Measurements from ENCODE around the gene ITPRID2.
"Not testable (repeated sequence)": the region's sequence is repeated elsewhere in the genome, so short reads cannot be mapped to it uniquely, and the experiment has no call there.

The ITPRID2 gene

DNA sequence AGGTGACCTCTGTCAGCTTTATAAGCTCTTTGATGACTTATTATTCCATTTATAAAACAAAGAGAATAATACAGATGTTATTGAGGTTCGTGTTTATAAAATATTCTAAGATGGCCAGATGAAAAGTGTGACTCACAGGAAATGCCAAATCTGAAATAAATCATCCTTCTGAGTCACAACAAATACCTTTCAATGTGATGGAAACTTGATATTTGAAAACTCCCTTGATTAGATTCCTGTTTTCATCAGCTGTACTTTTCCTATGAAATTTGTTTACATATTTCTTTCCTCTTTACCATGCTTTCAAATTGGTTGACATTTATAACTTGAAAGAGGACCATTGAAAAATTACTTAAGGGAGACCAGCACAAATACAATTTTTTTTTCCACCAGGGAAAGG is 63.5 kb downstream of the ITPRID2 start:
- no peak overlapping the region for H3K4me3 ChIP-seq (replicated peaks; ENCODE audit: low read depth, low read length)
- DNase-seq (ENCODE audit: low read depth) = peak; percentile 57
- TF ChIP-seq, protein P1, sequence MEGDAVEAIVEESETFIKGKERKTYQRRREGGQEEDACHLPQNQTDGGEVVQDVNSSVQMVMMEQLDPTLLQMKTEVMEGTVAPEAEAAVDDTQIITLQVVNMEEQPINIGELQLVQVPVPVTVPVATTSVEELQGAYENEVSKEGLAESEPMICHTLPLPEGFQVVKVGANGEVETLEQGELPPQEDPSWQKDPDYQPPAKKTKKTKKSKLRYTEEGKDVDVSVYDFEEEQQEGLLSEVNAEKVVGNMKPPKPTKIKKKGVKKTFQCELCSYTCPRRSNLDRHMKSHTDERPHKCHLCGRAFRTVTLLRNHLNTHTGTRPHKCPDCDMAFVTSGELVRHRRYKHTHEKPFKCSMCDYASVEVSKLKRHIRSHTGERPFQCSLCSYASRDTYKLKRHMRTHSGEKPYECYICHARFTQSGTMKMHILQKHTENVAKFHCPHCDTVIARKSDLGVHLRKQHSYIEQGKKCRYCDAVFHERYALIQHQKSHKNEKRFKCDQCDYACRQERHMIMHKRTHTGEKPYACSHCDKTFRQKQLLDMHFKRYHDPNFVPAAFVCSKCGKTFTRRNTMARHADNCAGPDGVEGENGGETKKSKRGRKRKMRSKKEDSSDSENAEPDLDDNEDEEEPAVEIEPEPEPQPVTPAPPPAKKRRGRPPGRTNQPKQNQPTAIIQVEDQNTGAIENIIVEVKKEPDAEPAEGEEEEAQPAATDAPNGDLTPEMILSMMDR (IDR thresholded peaks at IDR 0.05; ENCODE audit: low read length, missing control alignments) = no peak

- H3K4me3 ChIP-seq (replicated peaks; ENCODE audit: low read depth, low read length); DNase-seq (ENCODE audit: low read depth): not testable (repeated sequence)
These were observed 64.3 kb downstream of the ITPRID2 start for GRCh38 chr2:181955866-181956265.

DNA sequence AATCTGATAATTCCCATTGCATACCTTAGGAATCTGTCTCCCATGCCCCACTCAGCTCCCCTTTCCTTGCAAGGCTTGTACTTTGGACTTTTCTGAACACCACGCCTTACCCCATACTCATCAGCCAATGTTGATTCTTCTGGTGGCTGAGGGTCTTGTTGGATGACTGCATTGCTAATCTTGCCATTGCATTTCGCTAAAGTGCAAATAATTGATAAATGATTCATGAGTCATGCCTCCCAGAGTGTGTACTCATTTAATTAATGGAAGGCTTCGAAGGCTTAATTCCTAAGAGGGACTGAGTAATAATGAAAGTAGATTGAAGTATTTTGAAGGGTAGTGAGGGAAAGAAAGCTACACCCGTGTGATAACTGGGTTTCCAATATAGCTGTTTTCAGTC is 66.1 kb downstream of the ITPRID2 start:
- no peak overlapping the region for H3K4me3 ChIP-seq (replicated peaks; ENCODE audit: low read depth, low read length)
- DNase-seq (ENCODE audit: low read depth) = no peak
- TF ChIP-seq, protein P1 (IDR thresholded peaks at IDR 0.05; ENCODE audit: low read length, missing control alignments) = no peak

GRCh38 chr2:181958726-181959125 is 67.2 kb downstream of the ITPRID2 start:
- TF ChIP-seq, protein P1 (IDR thresholded peaks at IDR 0.05; ENCODE audit: low read length, missing control alignments) = no peak
- DNase-seq (ENCODE audit: low read depth) = no peak
- no peak overlapping the region for H3K4me3 ChIP-seq (replicated peaks; ENCODE audit: low read depth, low read length)

DNA sequence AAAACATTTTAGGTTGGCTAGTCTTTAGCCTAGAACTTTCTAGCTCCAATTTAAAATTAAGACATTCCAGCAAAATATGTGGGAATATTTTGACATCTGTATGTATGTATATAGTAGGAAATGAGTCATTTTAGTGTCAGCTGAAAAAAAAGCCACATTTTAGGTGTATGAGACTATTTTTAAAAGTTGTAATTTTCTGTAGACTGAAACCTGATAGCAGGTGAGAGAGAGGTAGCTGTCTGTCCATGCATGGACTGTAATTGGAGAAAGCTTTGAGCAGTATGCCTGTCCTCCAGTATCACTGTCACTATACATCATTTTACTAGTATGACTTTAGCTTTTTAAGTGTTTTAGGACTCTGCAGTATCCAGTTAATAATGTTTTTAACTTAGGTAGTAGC is 68.0 kb downstream of the ITPRID2 start:
- DNase-seq (ENCODE audit: low read depth) = peak; percentile 9
- no peak overlapping the region for H3K4me3 ChIP-seq (replicated peaks; ENCODE audit: low read depth, low read length)
- TF ChIP-seq, protein P1 (IDR thresholded peaks at IDR 0.05; ENCODE audit: low read length, missing control alignments) = no peak

- not testable (repeated sequence) for DNase-seq (ENCODE audit: low read depth); H3K4me3 ChIP-seq (replicated peaks; ENCODE audit: low read depth, low read length)
These were observed 69.6 kb downstream of the ITPRID2 start for GRCh38 chr2:181961167-181961566.

GRCh38 chr2:181962142-181962541 is 70.6 kb downstream of the ITPRID2 start:
- no peak overlapping the region for H3K4me3 ChIP-seq (replicated peaks; ENCODE audit: low read depth, low read length)
- TF ChIP-seq, protein P1 (IDR thresholded peaks at IDR 0.05; ENCODE audit: low read length, missing control alignments) = no peak
- no peak for DNase-seq (ENCODE audit: low read depth)

DNA sequence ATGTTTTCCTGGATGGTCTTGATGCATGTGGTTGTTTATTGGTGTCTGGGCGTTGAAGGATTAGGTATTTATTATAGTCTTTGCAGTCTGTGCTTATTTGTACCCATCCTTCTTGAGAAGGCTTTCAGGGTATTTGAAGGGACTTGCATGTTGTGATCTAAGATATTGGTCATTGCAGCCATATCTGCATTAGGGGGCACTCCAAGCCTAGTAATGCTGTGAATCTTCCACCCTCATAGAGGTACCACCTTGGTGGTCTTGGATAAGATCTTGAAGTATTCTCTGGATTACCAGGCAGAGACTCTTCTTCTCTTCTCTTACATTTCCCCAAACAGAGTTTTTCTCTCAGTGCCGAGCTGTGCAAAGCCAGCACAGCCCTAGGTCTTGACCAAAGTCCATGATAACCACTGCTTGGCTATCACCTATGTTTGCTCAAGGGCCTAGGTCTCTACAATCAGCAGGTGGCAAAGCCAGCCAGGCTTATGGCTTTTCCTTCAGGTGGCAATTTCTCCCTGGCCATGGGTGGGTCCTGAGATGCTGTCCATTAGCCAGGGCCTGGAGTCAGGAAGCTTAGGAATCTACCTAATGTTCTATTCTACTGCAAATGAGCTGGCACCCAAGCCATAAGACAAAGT is 78.7 kb downstream of the ITPRID2 start:
- no peak for DNase-seq (ENCODE audit: low read depth)
- TF ChIP-seq, protein P1 (IDR thresholded peaks at IDR 0.05; ENCODE audit: low read length, missing control alignments) = no peak
- no peak overlapping the region for H3K4me3 ChIP-seq (replicated peaks; ENCODE audit: low read depth, low read length)

Measured in fibroblast of pulmonary artery (primary cell).